ENCODE results near the gene KANK2.
"Not testable (repeated sequence)": the region's sequence is repeated elsewhere in the genome, so short reads cannot be mapped to it uniquely, and the experiment has no call there.

Gene KANK2

GRCh38 chr19:11180975-11181374 is 16.4 kb downstream of the KANK2 start:
- H3K4me3 Mint-ChIP-seq; H3K27me3 Mint-ChIP-seq; intact Hi-C loops (cut with micrococcal nuclease); H3K27ac Mint-ChIP-seq; H3K36me3 Mint-ChIP-seq (ENCODE audit: low read depth); H3K9me3 Mint-ChIP-seq: not testable (repeated sequence)
- H3K4me1 Mint-ChIP-seq (ENCODE audit: low read depth) = peaks cover 19% of the 10 kb centered on the region

- Mint-ChIP-seq H3K27ac (no peak overlapping the region), H3K27me3 (no peaks in the 10 kb centered on the region), H3K4me1 (ENCODE audit: low read depth) (peaks cover 19% of the 10 kb centered on the region), H3K9me3 (no peaks in the 10 kb centered on the region), H3K36me3 (ENCODE audit: low read depth) (no peaks in the 10 kb centered on the region), H3K4me3 (no peak overlapping the region)
- intact Hi-C loops (cut with micrococcal nuclease) = no loop called here
These were observed 17.0 kb downstream of the KANK2 start for GRCh38 chr19:11180346-11180745.

DNA sequence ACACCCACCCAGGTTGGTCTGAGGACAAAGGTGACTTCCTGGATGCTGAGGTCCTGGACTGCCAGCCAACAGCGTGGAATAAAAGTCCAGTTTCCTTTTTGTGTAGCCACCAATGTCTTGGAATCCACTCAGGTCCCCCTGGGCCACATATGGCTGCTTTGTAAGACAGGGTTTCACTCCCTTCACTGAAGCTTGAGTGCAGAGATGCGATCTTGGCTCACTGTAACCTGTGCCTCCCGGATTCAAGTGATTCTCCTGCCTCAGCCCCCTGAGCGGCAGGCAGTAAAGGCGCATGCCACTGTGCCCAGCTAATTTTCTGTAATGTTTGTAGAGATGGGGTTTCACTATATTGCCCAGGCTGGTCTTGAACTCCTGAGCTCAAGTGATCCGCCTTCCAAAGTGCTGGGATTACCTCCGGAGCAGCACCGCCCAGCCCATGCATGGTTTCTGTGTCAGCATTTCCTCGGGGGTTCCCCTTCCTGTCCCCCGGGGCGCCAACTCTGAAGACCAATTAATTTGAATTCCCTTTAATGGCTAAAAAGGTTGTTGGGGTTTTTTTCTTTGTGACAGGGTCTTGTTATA is 17.5 kb downstream of the KANK2 start:
- H3K9me3 Mint-ChIP-seq = no peaks in the 10 kb centered on the region
- intact Hi-C loops (cut with micrococcal nuclease) = no loop called here
- no peak overlapping the region for H3K4me3 Mint-ChIP-seq
- H3K27me3 Mint-ChIP-seq = no peaks in the 10 kb centered on the region
- H3K4me1 Mint-ChIP-seq (ENCODE audit: low read depth) = peaks cover 19% of the 10 kb centered on the region
- no peak overlapping the region for H3K27ac Mint-ChIP-seq
- H3K36me3 Mint-ChIP-seq (ENCODE audit: low read depth) = no peaks in the 10 kb centered on the region

DNA sequence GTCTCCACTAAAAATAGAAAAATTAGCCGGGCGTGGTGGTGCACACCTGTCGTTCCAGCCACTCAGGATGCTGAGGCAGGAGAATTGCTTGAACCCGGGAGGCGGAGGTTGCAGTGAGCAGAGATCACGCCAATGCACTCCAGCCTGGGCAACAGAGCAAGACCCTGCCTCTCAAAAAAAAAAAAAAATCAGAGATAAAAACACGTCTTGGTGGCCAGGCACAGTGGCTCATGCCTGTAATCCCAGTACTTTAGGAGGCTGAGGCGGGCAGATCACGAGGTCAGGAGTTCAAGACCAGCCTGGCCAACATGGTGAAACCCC is 18.2 kb downstream of the KANK2 start:
- H3K4me3 Mint-ChIP-seq; intact Hi-C loops (cut with micrococcal nuclease); H3K36me3 Mint-ChIP-seq (ENCODE audit: low read depth); H3K27me3 Mint-ChIP-seq; H3K27ac Mint-ChIP-seq; H3K9me3 Mint-ChIP-seq: not testable (repeated sequence)
- peaks cover 19% of the 10 kb centered on the region for H3K4me1 Mint-ChIP-seq (ENCODE audit: low read depth)

- H3K9me3 Mint-ChIP-seq = no peaks in the 10 kb centered on the region
- H3K36me3 Mint-ChIP-seq (ENCODE audit: low read depth) = no peaks in the 10 kb centered on the region
- H3K4me1 Mint-ChIP-seq (ENCODE audit: low read depth) = peaks cover 19% of the 10 kb centered on the region
- no peak overlapping the region for H3K4me3 Mint-ChIP-seq
- intact Hi-C loops (cut with micrococcal nuclease) = no loop called here
- H3K27me3 Mint-ChIP-seq = no peaks in the 10 kb centered on the region
- H3K27ac Mint-ChIP-seq = no peak overlapping the region
These were observed 19.8 kb downstream of the KANK2 start for GRCh38 chr19:11177592-11177991.

DNA sequence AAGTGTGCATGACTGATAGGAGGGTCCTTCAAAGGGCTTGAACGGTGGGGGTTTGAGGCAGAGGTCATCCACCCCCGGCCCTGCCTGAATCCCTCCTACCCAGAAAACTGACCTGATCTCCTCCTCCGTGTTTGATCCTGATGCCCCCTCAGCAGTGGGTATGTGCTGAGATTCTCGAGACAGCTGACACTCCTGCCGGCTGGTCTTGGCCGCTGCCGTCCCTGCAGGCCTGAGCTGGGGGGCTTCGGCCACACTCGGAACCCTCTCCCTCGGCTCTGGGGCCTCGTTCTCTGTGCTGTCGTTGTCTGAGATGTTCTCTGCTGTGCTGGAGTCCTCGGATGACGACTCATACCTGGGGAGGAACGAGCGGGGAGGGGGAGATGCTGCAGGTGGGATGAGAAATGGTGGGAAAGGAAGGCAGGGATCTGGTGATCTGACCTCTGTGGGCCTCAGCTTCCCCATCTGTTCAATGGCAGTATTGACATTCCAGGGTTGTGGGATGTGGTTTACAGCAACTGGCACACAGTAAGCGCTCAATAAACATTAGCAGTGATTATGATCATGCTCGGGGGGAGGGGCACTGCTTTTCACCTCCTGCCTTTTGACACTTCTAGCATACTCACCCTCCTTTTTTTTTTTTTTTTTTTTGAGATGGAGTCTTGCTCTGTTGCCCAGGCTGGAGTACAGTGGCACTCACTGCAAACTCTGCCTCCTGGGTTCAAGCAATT is 20.7 kb downstream of the KANK2 start:
- Mint-ChIP-seq H3K27ac (no peak overlapping the region), H3K4me1 (ENCODE audit: low read depth) (peaks cover 19% of the 10 kb centered on the region), H3K9me3 (no peaks in the 10 kb centered on the region), H3K27me3 (no peaks in the 10 kb centered on the region), H3K36me3 (ENCODE audit: low read depth) (no peaks in the 10 kb centered on the region), H3K4me3 (no peak overlapping the region)
- intact Hi-C loops (cut with micrococcal nuclease) = no loop called here

DNA sequence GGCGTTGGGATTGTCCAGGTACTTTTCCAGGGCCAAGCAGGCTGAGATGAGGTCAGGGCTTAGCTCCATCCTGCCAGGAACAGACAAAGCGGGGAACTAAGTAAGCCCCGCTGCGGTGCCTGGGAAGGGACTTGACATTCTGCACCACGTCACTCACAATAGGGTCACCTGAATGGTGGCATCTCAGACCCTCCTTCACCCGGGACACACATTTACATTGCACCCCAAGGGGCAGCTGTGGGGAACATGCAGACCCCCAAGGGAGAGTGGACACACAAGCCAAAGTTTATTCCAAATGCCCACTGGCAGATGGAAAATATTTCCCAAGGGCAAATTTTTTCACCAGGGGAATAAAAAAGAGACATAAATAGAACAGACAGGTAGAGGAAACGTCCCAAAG is 21.4 kb downstream of the KANK2 start:
- no peaks in the 10 kb centered on the region for H3K36me3 Mint-ChIP-seq (ENCODE audit: low read depth)
- H3K4me1 Mint-ChIP-seq (ENCODE audit: low read depth) = peaks cover 13% of the 10 kb centered on the region
- H3K27ac Mint-ChIP-seq = no peak overlapping the region
- no peaks in the 10 kb centered on the region for H3K27me3 Mint-ChIP-seq
- no peak overlapping the region for H3K4me3 Mint-ChIP-seq
- H3K9me3 Mint-ChIP-seq = no peaks in the 10 kb centered on the region
- intact Hi-C loops (cut with micrococcal nuclease) = no loop called here

- intact Hi-C loops (cut with micrococcal nuclease) = no loop called here
- no peaks in the 10 kb centered on the region for H3K9me3 Mint-ChIP-seq
- H3K36me3 Mint-ChIP-seq (ENCODE audit: low read depth) = no peaks in the 10 kb centered on the region
- no peaks in the 10 kb centered on the region for H3K27me3 Mint-ChIP-seq
- H3K4me3 Mint-ChIP-seq = no peak overlapping the region
- H3K4me1 Mint-ChIP-seq (ENCODE audit: low read depth) = peaks cover 1% of the 10 kb centered on the region
- H3K27ac Mint-ChIP-seq = no peak overlapping the region
These were observed 23.0 kb downstream of the KANK2 start for GRCh38 chr19:11174336-11174735.

DNA sequence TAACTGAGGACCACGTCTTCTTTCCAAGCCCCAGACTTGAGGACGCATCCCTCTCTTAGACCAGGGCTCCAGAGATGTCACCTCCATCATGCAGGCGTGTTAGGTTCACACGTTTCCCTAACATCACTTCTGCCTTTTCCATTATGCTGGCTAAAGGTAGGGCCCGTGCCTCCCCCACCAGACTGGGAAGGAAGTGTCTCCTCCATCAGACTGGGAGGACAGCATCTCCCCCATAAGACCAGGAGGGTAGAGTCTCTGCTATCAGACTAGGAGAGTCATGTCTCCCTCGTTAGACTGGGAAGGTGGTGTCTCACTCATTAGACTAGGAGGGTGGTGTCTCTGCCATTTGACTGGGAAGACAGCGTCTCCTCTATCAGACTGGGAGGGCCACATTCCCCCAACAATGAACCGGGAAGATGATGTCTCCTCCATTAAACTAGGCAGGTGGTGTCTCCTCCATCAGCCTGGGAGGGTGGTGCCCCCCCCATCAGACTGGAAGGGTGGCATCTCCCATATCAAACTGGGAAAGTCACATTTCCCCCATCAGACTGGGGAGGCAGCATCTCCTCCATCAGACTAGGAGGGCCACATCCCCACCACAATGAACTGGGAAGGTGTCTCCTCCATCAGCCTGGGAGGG is 23.7 kb downstream of the KANK2 start:
- intact Hi-C loops (cut with micrococcal nuclease) = no loop called here
- Mint-ChIP-seq H3K36me3 (ENCODE audit: low read depth) (no peaks in the 10 kb centered on the region), H3K4me3 (no peak overlapping the region), H3K27me3 (no peaks in the 10 kb centered on the region), H3K4me1 (ENCODE audit: low read depth) (no peaks in the 10 kb centered on the region), H3K9me3 (no peaks in the 10 kb centered on the region), H3K27ac (no peak overlapping the region)

DNA sequence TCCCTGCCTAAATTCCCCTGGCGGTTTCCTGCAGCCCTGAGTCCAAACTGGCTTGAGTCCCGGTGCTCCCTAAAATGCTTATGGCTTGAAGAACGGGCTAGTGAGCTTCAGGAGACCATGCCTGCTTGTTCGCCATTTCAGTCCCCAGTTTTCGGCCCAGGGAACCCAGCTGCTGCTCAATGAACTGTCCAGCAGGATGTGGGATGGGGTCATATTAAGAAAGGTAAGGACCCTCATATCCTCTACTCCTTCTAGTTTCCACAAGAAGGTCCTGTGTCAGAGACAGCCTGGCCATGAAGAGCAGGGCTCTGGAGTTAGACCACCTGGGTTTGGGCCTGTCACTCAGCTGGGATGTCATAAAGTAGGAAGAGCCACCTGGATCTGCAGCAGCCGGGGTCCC is 24.8 kb downstream of the KANK2 start:
- H3K9me3 Mint-ChIP-seq = no peaks in the 10 kb centered on the region
- H3K4me1 Mint-ChIP-seq (ENCODE audit: low read depth) = no peaks in the 10 kb centered on the region
- no peak overlapping the region for H3K4me3 Mint-ChIP-seq
- no peaks in the 10 kb centered on the region for H3K36me3 Mint-ChIP-seq (ENCODE audit: low read depth)
- no peak overlapping the region for H3K27ac Mint-ChIP-seq
- intact Hi-C loops (cut with micrococcal nuclease) = no loop called here
- H3K27me3 Mint-ChIP-seq = no peaks in the 10 kb centered on the region

- Mint-ChIP-seq H3K36me3 (ENCODE audit: low read depth) (no peaks in the 10 kb centered on the region), H3K27me3 (no peaks in the 10 kb centered on the region), H3K9me3 (no peaks in the 10 kb centered on the region), H3K4me3 (no peak overlapping the region), H3K27ac (no peak overlapping the region), H3K4me1 (ENCODE audit: low read depth) (no peaks in the 10 kb centered on the region)
- intact Hi-C loops (cut with micrococcal nuclease) = no loop called here
These were observed 26.2 kb downstream of the KANK2 start for GRCh38 chr19:11171144-11171543.

- Mint-ChIP-seq H3K4me3 (no peak overlapping the region), H3K27ac (no peak overlapping the region), H3K27me3 (no peaks in the 10 kb centered on the region), H3K9me3 (no peaks in the 10 kb centered on the region), H3K4me1 (ENCODE audit: low read depth) (no peaks in the 10 kb centered on the region), H3K36me3 (ENCODE audit: low read depth) (no peaks in the 10 kb centered on the region)
- intact Hi-C loops (cut with micrococcal nuclease) = no loop called here
These were observed 27.3 kb downstream of the KANK2 start for GRCh38 chr19:11169896-11170678.

GRCh38 chr19:11168568-11168967 is 28.8 kb downstream of the KANK2 start:
- H3K4me1 Mint-ChIP-seq (ENCODE audit: low read depth) = no peaks in the 10 kb centered on the region
- H3K27me3 Mint-ChIP-seq = no peaks in the 10 kb centered on the region

More at GRCh38 chr19:11168568-11168967, 28.8 kb downstream of the KANK2 start:
- Mint-ChIP-seq H3K36me3 (ENCODE audit: low read depth) (no peaks in the 10 kb centered on the region), H3K4me3 (no peak overlapping the region), H3K9me3 (no peaks in the 10 kb centered on the region), H3K27ac (no peak overlapping the region)
- intact Hi-C loops (cut with micrococcal nuclease) = no loop called here

All from dendritic cell treated with granulocyte-macrophage colony-stimulating factor and Interleukin-4, amounts not matched to agents 40 ng/mL and 50 ng/mL, for 4 days (primary cell).